ENCODE measurements around the gene LPIN1. TPM values are rescaled to one million over a fixed set of nuclear protein-coding genes. Genes with fewer than 3 reads are reported as not detected.

The LPIN1 gene
- total RNA-seq, 1 experiment from 2014 or later, result 4.4 TPM

GRCh38 chr2:11874861-11875260 is 128.4 kb downstream of the LPIN1 start:
- H2BK15ac ChIP-seq (ENCODE audit: low read depth, low read length), result no peak overlapping the region
- H2AK5ac ChIP-seq (ENCODE audit: insufficient read length, low read length), result no peak overlapping the region
- no peak overlapping the region for H3K27ac Mint-ChIP-seq
- no CpG with 5 or more reads among the region's 15 CpGs for WGBS (ENCODE audit: extremely low coverage, insufficient read length, low lambda C conversion rate)
- no peak overlapping the region for H2BK12ac ChIP-seq (ENCODE audit: insufficient read length, low read depth, low read length)
- no peaks in the 10 kb centered on the region; a peak in 1 of 5 replicates for H3K9me3 Mint-ChIP-seq
- no peak overlapping the region for H2BK120ac ChIP-seq (ENCODE audit: low read depth, low read length, poor library complexity, severe bottlenecking)
- no peak overlapping the region for H4K5ac ChIP-seq (ENCODE audit: insufficient read length, low read depth, low read length)
- H3K9me3 ChIP-seq (ENCODE audit: control insufficient read depth, low read depth, low read length), result no peaks in the 10 kb centered on the region
- H3K9ac ChIP-seq (ENCODE audit: extremely low read depth, insufficient read length, low read length), result no peak overlapping the region
- no peak overlapping the region for H3K4ac ChIP-seq (ENCODE audit: low read depth, low read length)
- no peak overlapping the region for H2BK5ac ChIP-seq (ENCODE audit: insufficient read length, low read length)
- no peak overlapping the region for H4K91ac ChIP-seq (ENCODE audit: insufficient read length, low read depth, low read length)
- H3K36me3 Mint-ChIP-seq (ENCODE audit: insufficient read depth in 1 of 3, low read depth in 3 of 3), result no peaks in the 10 kb centered on the region; a peak in 1 of 7 replicates
- TF ChIP-seq, protein P1, sequence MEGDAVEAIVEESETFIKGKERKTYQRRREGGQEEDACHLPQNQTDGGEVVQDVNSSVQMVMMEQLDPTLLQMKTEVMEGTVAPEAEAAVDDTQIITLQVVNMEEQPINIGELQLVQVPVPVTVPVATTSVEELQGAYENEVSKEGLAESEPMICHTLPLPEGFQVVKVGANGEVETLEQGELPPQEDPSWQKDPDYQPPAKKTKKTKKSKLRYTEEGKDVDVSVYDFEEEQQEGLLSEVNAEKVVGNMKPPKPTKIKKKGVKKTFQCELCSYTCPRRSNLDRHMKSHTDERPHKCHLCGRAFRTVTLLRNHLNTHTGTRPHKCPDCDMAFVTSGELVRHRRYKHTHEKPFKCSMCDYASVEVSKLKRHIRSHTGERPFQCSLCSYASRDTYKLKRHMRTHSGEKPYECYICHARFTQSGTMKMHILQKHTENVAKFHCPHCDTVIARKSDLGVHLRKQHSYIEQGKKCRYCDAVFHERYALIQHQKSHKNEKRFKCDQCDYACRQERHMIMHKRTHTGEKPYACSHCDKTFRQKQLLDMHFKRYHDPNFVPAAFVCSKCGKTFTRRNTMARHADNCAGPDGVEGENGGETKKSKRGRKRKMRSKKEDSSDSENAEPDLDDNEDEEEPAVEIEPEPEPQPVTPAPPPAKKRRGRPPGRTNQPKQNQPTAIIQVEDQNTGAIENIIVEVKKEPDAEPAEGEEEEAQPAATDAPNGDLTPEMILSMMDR (conservative IDR thresholded peaks at IDR 0.05), result no peak
- no peaks in the 10 kb centered on the region for H3K79me2 ChIP-seq (ENCODE audit: insufficient read depth, low read length)
- H3K18ac ChIP-seq (ENCODE audit: insufficient read length, low read depth, low read length), result no peak overlapping the region
- no peak overlapping the region for H3K23ac ChIP-seq (ENCODE audit: insufficient read length, low read depth, low read length)
- no peak overlapping the region for H2AFZ ChIP-seq (ENCODE audit: low read length)
- no peak overlapping the region for H3T11ph ChIP-seq (ENCODE audit: low read length)
- H3K4me1 Mint-ChIP-seq, result peaks cover 4 to 9% of the 10 kb centered on the region in 2 experiments; a peak in 3 of 4 replicates
- H3K27me3 ChIP-seq (ENCODE audit: insufficient read depth, low read length), result no peaks in the 10 kb centered on the region
- H3K4me2 ChIP-seq (ENCODE audit: insufficient read depth, insufficient read length, low read length), result no peak overlapping the region
- no peaks in the 10 kb centered on the region for H3K23me2 ChIP-seq (ENCODE audit: insufficient read length, low read depth, low read length, poor library complexity, severe bottlenecking)
- H3K4me3 Mint-ChIP-seq, result no peak overlapping the region
- no peak for DNase-seq
- H3K4me1 ChIP-seq (ENCODE audit: insufficient read depth, low read length), result no peaks in the 10 kb centered on the region
- H2BK20ac ChIP-seq (ENCODE audit: low read depth, low read length, poor library complexity, severe bottlenecking), result no peak overlapping the region
- no peaks in the 10 kb centered on the region for H4K20me1 ChIP-seq (ENCODE audit: control insufficient read depth, insufficient read depth, insufficient read length)
- H4K8ac ChIP-seq (replicated peaks; ENCODE audit: insufficient read length, low read depth, low read length), result no peak overlapping the region
- no peaks in the 10 kb centered on the region for H3K27me3 Mint-ChIP-seq (ENCODE audit: low read depth)
- no peaks in the 10 kb centered on the region for H3K79me1 ChIP-seq (ENCODE audit: insufficient read depth, low read depth, low read length, poor library complexity, severe bottlenecking)
- no peak overlapping the region for H3K27ac ChIP-seq (ENCODE audit: insufficient read length, low read depth, low read length)
- H3K56ac ChIP-seq (ENCODE audit: insufficient read length, low read depth, low read length), result no peak overlapping the region
- H3K14ac ChIP-seq (ENCODE audit: insufficient read depth, low read length), result no peak overlapping the region

Measured in H9 (cell line).